ENCODE measurements around the gene RAB40B.

- TF ChIP-seq, protein P1, sequence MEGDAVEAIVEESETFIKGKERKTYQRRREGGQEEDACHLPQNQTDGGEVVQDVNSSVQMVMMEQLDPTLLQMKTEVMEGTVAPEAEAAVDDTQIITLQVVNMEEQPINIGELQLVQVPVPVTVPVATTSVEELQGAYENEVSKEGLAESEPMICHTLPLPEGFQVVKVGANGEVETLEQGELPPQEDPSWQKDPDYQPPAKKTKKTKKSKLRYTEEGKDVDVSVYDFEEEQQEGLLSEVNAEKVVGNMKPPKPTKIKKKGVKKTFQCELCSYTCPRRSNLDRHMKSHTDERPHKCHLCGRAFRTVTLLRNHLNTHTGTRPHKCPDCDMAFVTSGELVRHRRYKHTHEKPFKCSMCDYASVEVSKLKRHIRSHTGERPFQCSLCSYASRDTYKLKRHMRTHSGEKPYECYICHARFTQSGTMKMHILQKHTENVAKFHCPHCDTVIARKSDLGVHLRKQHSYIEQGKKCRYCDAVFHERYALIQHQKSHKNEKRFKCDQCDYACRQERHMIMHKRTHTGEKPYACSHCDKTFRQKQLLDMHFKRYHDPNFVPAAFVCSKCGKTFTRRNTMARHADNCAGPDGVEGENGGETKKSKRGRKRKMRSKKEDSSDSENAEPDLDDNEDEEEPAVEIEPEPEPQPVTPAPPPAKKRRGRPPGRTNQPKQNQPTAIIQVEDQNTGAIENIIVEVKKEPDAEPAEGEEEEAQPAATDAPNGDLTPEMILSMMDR (IDR thresholded peaks at IDR 0.05 in 4 of 5, conservative IDR thresholded peaks at IDR 0.05 in 1 of 5): no peak
- peak; percentile 98 for TF ChIP-seq POLR2A (IDR thresholded peaks at IDR 0.05)
Observed at GRCh38 chr17:82648165-82648668, 50.3 kb downstream of the RAB40B start, which contains the start of gene WDR45B.

Measured in gastrocnemius medialis (tissue), 4 donors.